SK-N-SH treated with all-trans-retinoic acid at 6 μM for 48 hours (cell line): Measurements from ENCODE around the gene PHYKPL.

ENCODE experiments used
- ARNTL ChIP-seq: fragments of 450-650 bp; formaldehyde crosslinking; IDR thresholded peaks from 2 replicates; pipeline ENCODE4 v1.5.0; 2020; ENCODE audit warnings: low read depth, mild to moderate bottlenecking, moderate library complexity, borderline replicate concordance
- BACH2 ChIP-seq: fragments of 250-450 bp; sonication (Bioruptor Pico); IDR thresholded peaks from 2 replicates; pipeline ENCODE4 v1.9.0; 2021; ENCODE audit warnings: mild to moderate bottlenecking, borderline replicate concordance
- CREB5 ChIP-seq: fragments of 250-450 bp; sonication (Bioruptor Pico); IDR thresholded peaks from 2 replicates; pipeline ENCODE4 v1.5.1; 2020; ENCODE audit warnings: low read depth, mild to moderate bottlenecking, moderate library complexity
- CSDC2 ChIP-seq: fragments of 250-450 bp; sonication (Bioruptor Pico); IDR thresholded peaks from 2 replicates; pipeline ENCODE4 v1.5.0; 2020; ENCODE audit warnings: mild to moderate bottlenecking, moderate library complexity
- GLIS3 ChIP-seq: fragments of 250-450 bp; sonication (Bioruptor Pico); IDR thresholded peaks from 2 replicates; pipeline ENCODE4 v1.5.0; 2020; ENCODE audit warnings: mild to moderate bottlenecking, moderate library complexity
- ISL1 ChIP-seq: fragments of 250-450 bp; sonication (Bioruptor Pico); IDR thresholded peaks from 2 replicates; pipeline ENCODE4 v2.1.2; 2022; ENCODE audit warnings: mild to moderate bottlenecking, moderate library complexity
- PATZ1 ChIP-seq: fragments of 250-450 bp; sonication (Bioruptor Pico); IDR thresholded peaks from 2 replicates; pipeline ENCODE4 v1.8.0; 2020; ENCODE audit warnings: mild to moderate bottlenecking, moderate library complexity, borderline replicate concordance
- POU6F1 ChIP-seq: fragments of 250-450 bp; sonication (Bioruptor Pico); IDR thresholded peaks from 2 replicates; pipeline ENCODE4 v1.8.0; 2021; ENCODE audit warnings: low read depth, mild to moderate bottlenecking, moderate library complexity, borderline replicate concordance
- PPARA ChIP-seq: fragments of 250-450 bp; sonication (Bioruptor Pico); IDR thresholded peaks from 2 replicates; pipeline ENCODE4 v1.5.0; 2020; ENCODE audit warnings: mild to moderate bottlenecking, borderline replicate concordance
- RARB ChIP-seq: fragments of 250-450 bp; sonication (Bioruptor Pico); IDR thresholded peaks from 2 replicates; pipeline ENCODE4 v1.8.0; 2021; ENCODE audit warnings: mild to moderate bottlenecking, moderate library complexity
- TCF4 ChIP-seq: fragments of 250-450 bp; sonication (Bioruptor Pico); IDR thresholded peaks from 2 replicates; pipeline ENCODE4 v1.8.0; 2021; ENCODE audit warnings: mild to moderate bottlenecking, moderate library complexity, borderline replicate concordance
- ZFP3 ChIP-seq: fragments of 250-450 bp; sonication (Bioruptor Pico); IDR thresholded peaks from 2 replicates; pipeline ENCODE4 v1.5.0; 2020; ENCODE audit warnings: mild to moderate bottlenecking, moderate library complexity
- ZFP30 ChIP-seq: fragments of 450-650 bp; formaldehyde crosslinking; IDR thresholded peaks from 2 replicates; pipeline ENCODE4 v1.5.0; 2022; ENCODE audit warnings: mild to moderate bottlenecking, moderate library complexity
- ZNF70 ChIP-seq: fragments of 450-650 bp; formaldehyde crosslinking; IDR thresholded peaks from 2 replicates; pipeline ENCODE4 v1.5.0; 2020; ENCODE audit warnings: mild to moderate bottlenecking, moderate library complexity

DNA sequence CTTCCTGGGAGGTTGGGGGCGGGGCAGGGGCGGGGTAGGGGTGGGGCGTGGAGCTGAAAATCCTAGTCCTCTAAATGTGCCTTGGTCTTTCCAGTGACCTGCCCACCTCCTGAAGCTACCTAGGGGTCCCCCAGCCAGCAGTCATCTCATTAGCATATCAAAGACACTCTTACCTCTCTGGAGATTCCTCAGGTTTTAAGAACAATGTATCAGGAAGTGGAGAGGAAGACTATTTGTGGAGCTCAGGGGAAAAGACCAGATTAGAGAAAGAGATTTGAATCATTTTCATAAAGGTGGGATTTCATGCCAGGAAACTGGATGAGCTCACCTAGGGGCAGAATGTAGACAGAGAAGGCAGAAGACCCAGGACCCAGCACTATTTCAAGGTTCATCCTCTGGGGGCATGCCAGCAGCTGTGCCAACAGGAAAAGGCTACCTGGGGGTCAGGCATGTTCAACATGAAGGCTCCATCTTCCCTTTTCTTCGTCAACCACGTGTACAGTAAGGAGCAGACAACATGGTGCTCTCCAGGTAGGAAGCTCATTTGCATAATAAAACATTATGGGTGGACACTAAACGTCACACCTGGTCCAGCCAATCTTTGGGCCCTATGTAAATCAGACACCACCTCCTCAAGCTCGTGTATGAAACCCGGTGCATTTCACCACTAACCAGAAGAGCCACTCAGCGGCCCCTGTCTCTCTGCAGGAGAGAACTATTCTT lies 52.3 kb downstream of the PHYKPL start:
- TF ChIP-seq TCF4 (no peak), ZFP30 (CRISPR knock-in tag) (no peak), ISL1 (CRISPR knock-in tag) (no peak), POU6F1 (CRISPR knock-in tag) (no peak), PPARA (no peak), PATZ1 (CRISPR knock-in tag) (no peak), RARB (no peak), ZFP3 (CRISPR knock-in tag) (no peak), CREB5 (CRISPR knock-in tag) (no peak), BACH2 (CRISPR knock-in tag) (no peak), GLIS3 (CRISPR knock-in tag) (no peak), ARNTL (CRISPR knock-in tag) (no peak), ZNF70 (CRISPR knock-in tag) (no peak), CSDC2 (CRISPR knock-in tag) (no peak)
